ENCODE measurements around the gene PITPNM3.

The PITPNM3 gene

DNA sequence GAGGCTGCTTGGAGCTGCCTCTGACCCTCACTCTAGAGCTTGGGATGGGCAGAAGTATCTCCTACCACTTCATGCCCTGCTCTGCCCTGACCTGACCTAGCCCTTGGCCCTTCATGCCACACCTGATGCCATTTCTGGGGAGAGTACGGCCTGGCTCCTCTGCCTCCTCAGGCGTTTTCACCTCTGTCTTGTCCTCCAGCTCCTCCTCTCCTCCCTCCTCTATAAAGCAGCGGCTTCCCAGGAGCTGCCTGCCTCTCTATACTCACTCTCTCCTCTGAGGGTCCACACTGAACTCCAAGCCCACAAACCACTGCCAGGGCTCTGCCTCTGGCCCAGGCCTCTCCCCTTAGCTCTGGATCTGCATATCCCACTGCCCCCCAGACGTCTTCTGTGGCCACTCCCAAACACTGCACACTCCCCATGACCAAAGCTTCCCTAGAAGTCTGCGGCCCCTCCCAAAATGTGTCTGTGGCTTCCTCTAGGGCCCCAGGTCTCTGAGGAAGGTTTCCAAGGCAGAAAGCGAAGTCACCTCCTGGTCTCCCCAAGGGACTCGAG is 52.6 kb downstream of the PITPNM3 start:
- in situ Hi-C loops (cut with HindIII; ENCODE audit: low sequenced_read_pairs), result no loop called here

DNA sequence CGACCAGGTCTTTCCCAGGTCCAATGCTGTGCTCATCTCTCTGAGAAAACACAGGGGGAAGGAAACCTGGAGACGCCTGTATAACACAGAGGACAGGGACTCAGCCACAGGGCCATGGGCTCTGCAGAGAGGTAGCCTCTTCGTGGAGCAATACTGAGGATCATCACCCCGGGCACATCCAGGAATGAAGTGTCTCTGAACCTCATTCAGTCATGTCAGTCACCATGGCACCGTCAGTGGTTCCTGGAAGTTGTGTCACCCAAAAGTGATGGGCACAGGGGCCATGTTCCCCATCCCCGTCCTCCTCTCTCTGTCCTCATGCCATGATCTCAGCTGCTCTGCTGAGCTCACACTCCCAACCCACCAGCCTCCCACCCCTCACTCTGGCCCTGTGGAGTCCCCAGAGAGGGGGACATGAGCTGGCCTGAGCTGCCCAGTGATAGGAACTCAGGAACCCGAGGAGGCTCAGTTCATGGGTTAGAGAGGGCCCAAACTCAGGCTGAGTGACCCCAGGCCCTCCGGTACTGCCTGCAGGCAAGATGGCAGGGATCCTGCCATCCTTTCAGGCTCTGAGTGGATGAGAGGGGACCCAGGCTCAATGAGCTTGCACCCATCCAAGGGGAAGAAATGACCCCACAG is 53.4 kb downstream of the PITPNM3 start:
- in situ Hi-C loops (cut with HindIII; ENCODE audit: low sequenced_read_pairs), result no loop called here

DNA sequence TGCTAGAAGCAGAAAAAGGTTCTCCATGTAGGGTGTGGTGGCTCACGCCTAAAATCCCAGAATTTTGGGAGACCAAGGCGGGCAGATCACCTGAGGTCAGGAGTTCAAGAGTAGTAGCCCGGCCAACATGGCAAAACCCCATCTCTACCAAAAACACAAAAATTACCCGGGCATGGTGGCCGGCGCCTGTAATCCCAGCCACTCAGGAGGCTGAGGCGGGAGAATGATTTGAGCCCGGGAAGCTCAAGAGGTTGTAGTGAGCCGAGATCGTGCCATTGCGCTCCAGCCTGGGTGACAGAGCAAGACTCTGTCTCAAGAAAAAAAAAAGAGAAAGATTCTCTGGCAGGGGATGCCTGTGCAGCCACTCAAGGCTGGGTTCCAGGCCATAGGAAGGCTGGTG is 54.2 kb downstream of the PITPNM3 start:
- in situ Hi-C loops (cut with HindIII; ENCODE audit: low sequenced_read_pairs), result no loop called here

DNA sequence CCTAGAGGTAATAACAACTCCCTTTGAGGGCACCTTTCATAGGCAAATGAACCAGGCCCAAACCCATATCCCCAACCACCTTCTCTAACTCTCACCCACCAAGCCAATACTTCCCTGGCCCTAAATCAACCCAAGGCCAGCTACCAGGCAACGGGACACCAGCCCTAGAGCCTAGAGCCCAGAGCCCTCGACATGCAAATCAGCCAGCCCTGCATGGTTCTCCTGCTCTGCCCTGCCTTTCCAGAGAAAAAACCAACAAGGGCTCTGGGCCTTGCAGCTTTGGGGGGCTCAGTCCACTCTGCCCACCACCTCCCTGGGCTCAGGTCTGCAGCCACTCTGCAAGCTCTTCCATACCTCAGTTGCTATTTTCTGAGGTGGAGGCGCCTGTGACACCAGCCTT is 55.0 kb downstream of the PITPNM3 start:
- in situ Hi-C loops (cut with HindIII; ENCODE audit: low sequenced_read_pairs), result no loop called here

DNA sequence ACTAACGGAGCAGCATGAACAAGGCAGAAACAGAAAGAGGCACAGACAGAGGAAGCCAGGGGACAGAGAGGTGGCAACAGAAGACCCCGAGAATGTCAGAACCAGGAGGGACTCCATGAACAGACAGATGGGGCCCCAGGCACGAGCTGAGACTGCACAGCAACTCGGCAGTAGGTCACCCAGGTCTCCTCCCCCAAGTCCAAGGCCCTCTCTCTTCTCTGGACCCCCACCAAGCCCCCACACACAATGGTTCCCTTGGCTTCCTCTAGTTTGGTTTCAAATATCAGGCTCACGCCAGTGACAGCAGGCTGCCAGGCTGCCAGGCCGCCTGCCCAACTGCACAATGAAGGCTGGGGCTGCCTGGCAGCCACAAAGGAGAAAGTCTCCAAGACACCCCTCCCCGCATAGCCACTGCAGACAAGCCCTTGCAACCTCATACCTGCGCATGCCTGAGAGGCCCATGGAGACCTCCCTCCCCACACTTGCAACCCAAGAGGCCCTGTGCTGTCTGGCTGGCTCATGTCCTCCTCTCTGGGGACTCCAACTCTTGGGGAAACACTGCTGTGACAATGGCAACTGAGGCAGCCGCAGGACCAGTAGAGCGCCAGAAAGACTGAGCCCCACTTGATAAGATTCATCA is 57.3 kb downstream of the PITPNM3 start:
- in situ Hi-C loops (cut with HindIII; ENCODE audit: low sequenced_read_pairs), result no loop called here

DNA sequence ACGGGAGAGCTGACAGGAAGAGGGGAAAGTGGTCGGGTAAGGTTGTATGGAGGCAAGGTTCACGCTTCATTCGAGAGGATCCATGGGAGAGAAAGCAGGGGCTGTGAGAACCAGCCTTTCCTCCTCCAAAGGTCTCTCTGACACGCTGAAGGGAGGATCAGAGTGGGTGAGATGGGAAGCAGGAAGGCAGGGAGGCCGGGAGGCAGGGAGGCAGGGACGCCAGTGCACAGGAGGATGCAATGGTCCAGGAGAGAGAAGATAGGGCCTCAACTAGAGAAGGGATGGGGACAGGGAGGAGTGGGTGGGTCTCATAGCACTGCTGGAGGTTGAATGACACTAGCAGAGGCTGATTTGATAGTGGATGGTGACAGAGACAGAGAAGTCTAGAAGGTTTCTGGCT is 58.0 kb downstream of the PITPNM3 start:
- in situ Hi-C loops (cut with HindIII; ENCODE audit: low sequenced_read_pairs), result no loop called here

DNA sequence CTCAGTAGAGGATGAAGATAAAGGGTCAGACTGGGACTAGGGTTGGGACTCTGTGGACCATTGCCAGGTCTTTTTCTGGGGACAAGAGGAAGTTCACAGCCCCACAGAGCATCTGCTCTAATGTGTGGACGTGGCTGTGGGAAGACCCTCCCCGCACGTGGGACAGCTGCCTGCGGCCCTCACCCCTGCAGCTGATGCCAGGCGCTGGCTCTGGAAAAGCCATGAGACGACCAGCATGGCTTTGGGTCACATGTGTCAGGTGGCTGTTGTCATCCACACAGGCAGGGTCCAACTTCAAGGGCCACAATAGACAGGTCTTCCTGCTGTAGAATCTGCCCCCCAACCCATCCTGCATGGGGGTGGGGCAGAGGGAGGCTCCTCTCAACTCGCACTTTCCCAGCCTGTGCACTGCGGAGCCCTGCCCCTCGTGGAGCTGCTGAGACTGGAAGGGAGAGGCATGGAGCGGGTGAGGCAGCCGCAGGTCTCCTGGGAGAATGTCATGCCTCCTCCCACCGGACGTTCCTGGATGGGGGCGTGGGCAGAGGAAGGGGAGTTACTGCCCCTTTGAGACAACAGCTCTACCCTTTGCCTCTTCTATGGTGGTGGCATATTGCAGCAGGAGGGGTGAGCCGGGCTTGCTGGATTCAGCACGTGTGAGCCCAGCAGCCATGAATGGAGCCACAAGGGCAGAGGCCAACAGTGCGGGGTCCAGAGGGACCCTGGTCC is 58.7 kb downstream of the PITPNM3 start:
- in situ Hi-C loops (cut with HindIII; ENCODE audit: low sequenced_read_pairs), result no loop called here

DNA sequence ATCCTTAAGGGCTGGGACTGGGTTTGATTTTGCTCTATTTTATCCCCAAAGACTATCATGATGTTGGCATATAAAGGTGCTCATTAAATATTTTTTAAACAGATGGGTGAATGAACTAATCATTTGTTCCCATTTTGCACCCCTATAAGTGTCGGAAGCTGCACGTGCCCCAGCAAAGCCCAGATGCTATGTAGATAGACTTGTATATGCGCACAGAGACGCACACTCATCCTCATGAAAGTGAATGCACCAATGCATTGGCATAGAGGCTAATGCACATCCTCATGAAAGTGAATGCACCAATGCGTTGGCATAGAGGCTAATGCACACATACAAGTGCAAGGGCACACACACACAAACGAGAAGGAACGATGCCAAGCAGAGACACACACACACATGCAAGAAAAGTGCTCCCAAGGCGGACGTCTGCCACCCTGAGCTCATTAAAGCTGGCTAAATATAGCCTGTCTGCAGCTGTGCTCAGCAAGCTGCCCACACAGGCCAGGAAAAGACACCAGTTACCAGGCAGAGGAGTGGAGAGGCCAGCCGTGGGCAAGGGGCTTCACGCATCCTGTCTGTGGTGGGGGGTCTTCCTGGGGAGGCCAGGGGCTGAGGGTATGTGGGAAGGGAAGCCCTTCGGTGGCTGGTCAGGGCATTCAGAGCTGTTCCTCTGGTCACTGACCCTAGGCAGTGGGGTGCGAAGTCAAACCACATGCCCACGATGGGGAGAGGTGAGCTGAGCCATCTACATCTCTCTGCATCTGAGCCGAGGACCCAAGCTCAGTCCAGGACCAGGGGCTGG is 59.5 kb downstream of the PITPNM3 start:
- in situ Hi-C loops (cut with HindIII; ENCODE audit: low sequenced_read_pairs), result no loop called here

DNA sequence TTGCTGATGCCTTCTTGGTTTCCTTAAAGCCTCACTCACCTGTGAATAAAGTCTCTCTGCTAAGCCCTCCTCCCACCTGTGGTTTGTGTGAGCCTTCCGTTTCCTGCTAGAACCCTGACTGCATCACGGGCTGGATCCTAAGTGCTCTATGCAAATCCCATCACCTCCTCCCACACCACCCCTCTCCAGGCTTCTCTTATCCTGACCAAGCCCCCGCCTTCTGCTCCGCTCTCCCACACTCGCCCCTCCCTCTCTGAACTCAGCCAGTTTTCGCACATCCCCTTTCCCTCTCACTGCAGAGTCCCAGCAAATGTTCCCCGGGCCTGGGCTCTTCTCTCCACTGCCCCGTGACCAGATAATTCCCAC is 60.3 kb downstream of the PITPNM3 start:
- in situ Hi-C loops (cut with HindIII; ENCODE audit: low sequenced_read_pairs), result no loop called here

DNA sequence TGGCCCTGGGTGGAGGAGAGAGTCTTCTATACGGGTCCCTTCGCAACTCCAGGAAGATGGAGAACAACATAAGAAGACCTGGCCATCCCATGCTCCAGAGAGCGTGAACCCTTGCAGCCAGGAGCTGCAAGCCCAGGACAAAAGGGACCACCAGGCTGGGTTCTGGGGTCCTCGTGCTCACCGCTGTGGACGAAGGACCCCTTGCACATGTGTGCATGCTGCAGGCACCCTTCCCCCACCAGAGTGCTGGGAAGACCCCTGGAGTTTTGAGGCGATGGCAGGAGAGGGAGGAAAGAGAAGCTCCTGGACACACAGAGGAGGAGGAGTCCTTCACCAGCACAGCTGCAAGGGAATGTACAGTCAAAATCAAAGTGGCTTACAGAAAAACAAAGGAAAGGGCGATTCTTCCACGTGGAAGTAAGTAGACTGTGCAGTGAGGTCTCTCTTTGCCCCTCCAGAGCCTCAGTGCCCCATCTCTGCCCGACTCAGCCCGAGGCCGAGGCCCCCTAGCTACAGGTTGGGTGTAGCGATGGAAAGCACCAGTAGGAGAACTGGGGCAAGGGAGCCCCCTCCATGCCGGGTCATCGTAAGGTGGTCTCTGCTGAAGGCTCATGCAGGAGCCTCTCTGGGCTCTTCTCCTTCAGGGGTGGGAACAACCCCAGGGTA is 60.8 kb downstream of the PITPNM3 start:
- in situ Hi-C loops (cut with HindIII; ENCODE audit: low sequenced_read_pairs), result no loop called here

DNA sequence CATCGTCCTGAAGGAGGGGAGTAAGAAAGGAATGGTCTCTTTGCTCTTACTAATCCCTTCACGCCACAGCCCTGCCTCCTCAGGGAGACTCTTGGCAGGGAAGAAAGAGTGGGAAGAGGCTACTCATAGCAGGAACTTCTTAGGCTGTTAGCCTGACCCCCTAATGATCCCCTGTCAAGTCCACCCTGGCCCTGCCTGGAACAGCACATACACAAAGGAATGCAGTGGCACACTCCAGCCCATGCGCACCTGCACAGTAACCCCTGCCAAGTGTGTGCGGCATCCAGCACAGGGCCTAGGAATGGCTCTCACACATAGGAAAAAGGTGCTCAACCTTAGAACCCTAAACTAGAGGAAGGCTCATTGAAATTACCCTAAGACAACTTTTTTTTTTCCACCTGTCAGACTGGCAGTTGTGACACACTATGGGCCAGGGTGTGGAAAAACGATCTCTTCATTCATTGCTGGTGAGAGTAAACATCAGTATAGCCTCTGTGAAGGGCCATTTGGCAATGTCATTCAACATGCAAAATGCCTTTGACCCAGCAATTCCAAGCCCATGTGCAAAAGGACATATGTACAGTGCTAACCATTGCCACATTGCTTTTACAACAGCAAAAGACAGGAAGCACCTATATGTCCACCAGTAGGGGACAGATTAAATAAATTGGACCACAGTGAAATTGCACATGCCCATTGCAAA is 62.0 kb downstream of the PITPNM3 start:
- in situ Hi-C loops (cut with HindIII; ENCODE audit: low sequenced_read_pairs), result no loop called here

DNA sequence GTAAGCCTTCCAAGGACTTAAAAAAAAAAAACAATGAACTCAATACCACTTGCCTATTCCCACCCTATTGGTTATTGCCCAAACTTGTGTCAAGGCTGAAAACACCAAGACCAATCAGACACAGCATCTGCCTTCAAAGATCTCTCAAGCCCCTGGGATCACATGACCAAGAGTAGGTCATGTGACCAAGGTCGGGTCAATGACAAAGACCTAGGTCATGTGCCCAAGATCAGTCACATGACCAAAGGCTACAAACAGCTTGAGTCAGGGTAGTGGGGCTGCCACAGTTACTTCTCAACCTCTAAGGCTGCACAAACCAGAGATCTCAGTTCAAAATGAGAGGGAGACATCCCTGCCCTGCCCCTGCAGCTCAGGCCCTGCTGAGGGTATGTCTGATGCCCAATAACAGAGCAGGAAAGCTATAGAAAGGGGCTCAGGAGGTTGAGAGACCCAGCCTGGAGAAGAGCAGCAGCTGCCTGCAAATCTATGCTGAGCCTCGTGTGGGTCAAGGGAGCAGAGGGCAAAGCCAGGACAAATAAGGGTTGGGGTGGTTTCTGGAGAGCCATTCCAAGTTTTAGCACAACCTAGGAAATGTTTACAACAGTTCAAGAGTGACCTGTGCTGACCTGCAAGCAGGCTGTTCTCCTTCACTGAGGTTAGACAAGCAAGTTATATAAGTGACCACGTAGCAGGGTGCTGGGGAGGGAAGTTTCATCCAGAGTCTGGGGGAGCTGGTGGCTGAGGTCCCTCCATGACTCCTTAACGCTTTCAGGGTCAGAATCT is 63.3 kb downstream of the PITPNM3 start:
- in situ Hi-C loops (cut with HindIII; ENCODE audit: low sequenced_read_pairs), result no loop called here

DNA sequence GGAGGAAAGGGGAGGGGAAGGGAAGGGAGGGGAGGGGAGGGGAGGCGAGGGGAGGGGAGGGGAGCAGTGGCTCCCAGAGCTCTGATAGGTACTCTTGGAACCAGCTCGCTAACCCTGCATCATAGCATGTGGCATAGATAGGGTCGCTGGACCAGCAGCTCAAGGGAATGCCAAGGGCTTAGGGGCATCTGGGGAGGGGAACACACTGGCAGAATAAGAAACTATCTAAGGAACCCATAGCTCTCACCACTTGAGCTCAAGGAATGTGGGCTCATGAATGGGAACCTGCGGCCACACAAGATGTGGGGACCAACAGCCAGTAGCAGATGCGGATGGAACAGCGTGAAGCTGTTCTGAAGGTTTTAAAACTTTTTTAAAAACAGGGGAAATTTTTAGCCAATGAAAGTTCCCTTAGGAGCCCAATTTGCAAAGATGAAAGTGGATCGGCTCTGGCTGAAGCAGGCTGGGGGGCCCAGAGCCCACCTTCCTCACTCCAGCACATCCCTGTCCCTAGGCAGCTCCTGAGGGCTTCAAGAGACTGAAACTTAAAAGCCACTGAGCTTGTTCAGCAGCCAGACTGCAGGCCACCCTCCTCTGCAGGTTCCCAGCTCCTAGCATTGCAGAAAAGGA is 65.2 kb downstream of the PITPNM3 start:
- in situ Hi-C loops (cut with HindIII; ENCODE audit: low sequenced_read_pairs), result no loop called here

DNA sequence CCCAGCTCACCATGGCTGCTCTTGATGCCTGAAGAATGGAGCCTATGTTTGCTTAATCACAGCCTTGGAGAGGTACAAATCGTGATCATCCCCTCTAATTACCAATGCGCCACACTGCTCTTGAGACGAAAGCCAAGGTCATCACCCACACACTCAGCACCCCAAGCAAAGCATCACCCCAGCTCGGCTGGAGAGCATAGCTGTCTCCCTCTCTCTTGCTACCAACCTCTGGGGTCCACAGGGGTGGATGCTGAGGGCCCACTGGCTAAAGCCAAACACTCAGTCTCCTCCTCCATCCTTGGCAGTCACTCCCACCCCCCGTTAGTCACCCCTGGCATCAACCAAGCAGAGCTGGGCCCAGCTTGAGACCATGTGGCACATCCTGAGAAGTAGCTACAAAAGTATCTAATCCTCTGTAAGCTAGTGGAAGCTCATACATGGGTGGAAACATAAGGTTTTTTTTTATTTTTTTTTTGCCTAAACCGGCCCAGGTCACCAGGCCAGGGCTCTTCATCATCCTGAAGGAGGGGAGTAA is 67.3 kb downstream of the PITPNM3 start:
- in situ Hi-C loops (cut with HindIII; ENCODE audit: low sequenced_read_pairs), result no loop called here

DNA sequence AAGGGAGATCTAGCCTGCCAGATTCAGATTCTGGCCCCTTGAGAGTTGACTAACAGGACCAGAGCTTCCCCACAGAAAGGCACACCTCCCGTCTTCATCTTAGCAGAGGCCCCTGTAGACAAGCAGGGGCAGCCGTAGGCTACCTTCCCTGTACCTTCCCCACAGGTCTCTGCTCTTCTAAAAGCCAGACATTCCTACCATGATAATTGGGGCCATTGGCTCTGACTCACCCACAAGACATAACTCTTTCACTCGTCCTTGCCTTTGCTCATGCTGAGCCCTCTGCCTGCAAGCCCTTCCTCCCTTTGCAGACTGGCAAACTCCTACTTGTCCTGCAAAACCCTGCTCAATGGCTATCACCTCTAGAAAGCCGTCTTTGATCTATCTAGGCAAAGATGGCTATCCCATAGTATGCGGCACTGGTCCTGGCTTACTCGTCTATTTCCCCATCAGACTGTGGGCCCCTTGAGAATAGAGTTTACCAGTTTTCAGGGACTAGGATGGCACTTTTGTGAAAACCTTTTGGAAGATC is 68.3 kb downstream of the PITPNM3 start:
- in situ Hi-C loops (cut with HindIII; ENCODE audit: low sequenced_read_pairs), result no loop called here

DNA sequence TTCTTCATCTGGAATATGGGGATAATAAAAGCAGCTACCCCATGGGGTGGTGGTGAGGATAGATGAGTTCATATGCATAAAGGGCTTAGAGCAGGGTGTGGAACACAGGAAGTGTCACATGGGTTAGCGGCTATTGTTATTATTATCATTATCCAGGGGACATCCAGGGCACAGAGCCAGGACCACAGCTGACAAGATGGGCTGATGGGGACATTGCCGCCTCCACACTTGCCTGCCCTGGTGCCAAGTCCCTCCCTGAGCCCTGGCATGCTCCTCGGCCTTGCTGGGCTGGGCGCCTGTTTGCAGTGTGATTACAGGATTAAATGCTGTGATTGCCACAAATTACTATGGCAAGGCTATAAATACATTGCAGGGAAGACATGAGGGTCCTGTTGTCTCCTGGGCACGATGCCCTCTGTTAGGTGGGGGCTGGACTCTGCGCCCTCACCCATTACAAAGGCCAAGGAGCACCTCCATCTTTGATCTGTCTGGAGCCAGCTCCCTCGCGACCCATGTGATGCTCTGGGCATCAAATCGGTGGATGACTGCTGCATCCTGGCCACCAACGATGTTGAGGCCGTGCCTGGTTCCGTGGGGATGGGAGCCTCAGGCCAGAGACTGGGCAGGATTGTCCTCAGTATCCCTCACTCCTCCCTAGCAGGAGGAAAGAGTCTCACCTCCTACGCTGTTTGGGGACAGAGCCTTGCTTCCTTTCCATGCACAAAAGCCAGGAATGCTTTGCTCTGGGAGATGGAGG is 68.9 kb downstream of the PITPNM3 start:
- in situ Hi-C loops (cut with HindIII; ENCODE audit: low sequenced_read_pairs), result no loop called here

DNA sequence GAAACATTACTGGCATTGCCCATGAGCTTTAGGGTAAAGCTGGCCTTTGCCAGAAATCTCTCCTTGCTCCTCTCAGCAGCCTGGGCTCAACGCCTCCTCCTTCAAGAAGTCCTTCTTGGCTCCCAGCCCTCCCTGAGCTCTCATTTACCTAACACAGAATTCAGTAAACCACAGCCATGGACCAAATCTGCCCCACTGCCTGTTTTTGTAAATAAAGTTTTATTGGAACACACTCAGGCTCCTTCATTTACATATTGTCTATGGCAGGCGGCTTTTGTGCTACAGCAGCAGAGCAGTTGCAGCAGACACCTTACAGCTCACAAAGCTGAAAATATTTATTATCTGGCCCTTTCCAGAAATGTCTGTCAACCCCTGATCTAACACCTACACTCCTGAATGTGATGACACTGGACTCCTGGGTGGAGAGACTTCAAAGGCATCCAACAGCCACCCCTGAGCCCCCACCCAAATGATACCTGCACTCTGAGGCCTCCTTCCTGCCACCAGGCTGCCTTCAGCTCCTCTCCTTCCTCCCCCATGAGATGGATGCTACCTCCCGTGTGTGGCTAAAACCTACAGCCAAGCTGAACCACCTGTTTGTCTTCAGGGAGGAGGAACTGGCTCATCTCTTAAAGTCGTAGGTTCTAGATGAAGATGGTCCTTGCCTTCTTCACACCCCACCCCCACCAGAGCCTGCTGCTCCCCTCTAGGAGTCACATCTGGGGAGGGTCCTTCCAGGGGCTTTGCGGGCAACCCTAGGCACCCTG is 70.5 kb downstream of the PITPNM3 start:
- in situ Hi-C loops (cut with HindIII; ENCODE audit: low sequenced_read_pairs), result no loop called here

All from DLD1 (cell line).